GM19238 (cell line): ENCODE measurements around the gene FBXO9.

ENCODE experiments used
- DNase-seq: peaks from one replicate; pipeline ENCODE4 v3.0.0; 2011; ENCODE audit warnings: low spot score; ENCODE audit not compliant: insufficient read length

FBXO9 gene

DNA sequence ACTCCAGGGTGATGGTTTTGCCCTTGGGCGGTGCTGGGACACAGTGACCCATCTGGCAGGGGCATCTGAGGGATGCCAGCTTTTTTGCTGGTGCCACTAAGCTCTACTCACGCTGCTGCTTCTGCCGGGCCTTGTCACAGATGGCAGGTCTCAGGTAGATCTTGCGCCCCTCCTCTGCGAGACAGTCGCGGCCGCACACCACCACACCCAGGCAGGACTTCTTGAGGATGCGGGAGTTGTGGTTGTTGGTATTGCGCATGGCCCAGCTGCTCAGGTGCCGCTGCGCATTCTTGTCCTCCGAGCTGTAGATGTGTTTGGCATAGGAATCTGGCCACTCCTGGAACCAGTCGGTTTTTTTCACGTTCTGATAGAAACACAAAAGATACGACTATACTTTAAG, 68.8 kb downstream of the FBXO9 start:
- DNase-seq = no peak

- DNase-seq = no peak
Measured at GRCh38 chr6:53134601-53135235, 69.5 kb downstream of the FBXO9 start.

DNA sequence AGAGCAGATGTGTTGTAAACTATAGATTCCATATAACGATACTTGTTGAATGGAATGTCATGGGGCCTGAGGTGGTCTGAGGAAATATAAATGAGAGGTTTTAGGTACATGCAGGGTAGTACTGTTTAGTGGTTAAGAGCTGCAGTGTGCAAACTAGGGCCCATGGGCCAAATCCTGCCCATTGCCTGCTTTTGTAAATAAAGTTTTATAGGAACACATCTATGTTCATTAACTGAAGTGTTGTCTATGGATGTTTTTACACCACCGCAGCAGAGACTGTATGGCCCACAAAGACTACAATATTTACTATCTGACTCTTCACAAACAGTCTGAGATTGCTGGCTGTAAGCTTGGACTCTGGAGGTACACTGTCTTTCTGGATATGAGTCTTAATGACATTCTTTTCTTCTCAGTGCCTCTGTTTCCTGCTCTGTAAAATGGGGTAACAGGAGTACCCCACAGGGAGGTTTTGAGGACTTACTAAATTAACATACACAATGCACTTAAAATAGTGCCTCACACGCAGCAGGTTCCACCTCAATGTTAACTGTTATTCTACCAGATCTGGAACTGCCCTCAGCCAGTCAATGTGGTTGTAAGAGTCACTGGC, 70.9 kb downstream of the FBXO9 start:
- DNase-seq = no peak

- DNase-seq = no peak
Measured at GRCh38 chr6:53139841-53140413, 74.7 kb downstream of the FBXO9 start.

DNA sequence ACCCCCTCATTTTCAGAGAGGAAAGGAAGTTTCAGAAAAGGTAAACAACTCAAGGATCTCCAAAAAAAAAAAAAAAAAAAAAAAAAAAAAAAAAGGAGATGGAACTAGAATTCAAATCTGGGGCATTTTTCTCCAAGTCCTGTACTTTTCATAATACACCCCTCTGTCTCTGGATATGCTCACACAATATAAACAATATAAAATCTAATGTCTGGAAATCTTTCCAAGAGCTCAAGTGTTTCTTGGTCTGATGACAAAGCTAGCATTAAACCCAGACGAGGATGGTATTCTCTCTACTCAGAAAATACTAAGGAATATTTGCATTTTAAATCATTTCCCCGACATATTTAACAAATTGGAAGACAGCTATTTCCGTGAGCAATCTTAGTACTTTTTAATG, 77.6 kb downstream of the FBXO9 start:
- no peak for DNase-seq

GRCh38 chr6:53143710-53144109, 78.5 kb downstream of the FBXO9 start:
- no peak for DNase-seq

GRCh38 chr6:53144802-53145201, 79.6 kb downstream of the FBXO9 start:
- DNase-seq = no peak

DNA sequence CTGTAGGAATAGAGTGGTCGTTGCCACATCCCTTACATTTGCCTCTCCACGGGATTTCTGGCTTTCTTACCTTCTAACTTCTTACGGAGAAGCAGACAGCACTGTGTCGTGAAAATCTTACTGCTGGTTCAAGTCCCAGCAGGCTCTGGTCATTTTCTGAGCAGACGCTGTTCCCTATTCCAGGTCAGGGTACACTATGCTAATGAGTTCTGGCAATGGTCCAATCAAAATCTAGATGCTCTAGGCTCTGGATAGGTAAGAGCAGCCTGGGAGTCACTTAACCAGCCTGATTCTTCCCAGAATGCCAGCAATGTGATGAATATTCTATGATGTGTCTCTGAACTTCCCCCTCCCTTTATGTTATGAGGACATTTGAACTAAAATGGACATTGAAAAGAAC, 83.5 kb downstream of the FBXO9 start, which contains the start of gene GCM1:
TSS of gene GCM1 (minus strand) at position 158 of the 400 bp plus-strand sequence. CDS start 3,209 bp downstream, outside the sequence.
- DNase-seq = no peak
